OCI-LY3 (cell line): ENCODE measurements around the gene NIPAL3.
A peak's percentile ranks its signal among the peaks of the same experiment; 100 is the strongest.

Experiments
- H2AFZ ChIP-seq: fragments of 200-600, 300-600 bp; shearing (Covaris generic); 2 replicates; pipeline ENCODE4 v1.6.0; 2014; ENCODE audit warnings: antibody characterized with exemption, low read depth, low read length
- H3K27ac ChIP-seq: fragments of 200-600, 300-600 bp; sonication (generic); 2 replicates; pipeline ENCODE4 v1.5.1; 2014; ENCODE audit warnings: mild to moderate bottlenecking, low read length, moderate library complexity, mixed read lengths
- H3K27me3 ChIP-seq: fragments of 200-600, 300-600 bp; sonication (generic); 2 replicates; pipeline ENCODE4 v1.6.1; 2014; ENCODE audit warnings: low read depth, low read length, mixed read lengths
- H3K36me3 ChIP-seq: fragments of 200-600, 300-600 bp; sonication (generic); replicated peaks from 2 replicates; pipeline ENCODE3; 2014; ENCODE audit warnings: low read depth, low read length, mixed read lengths
- H3K4me1 ChIP-seq: fragments of 300-600, 200-600 bp; sonication (generic); 2 replicates; pipeline ENCODE4 v1.6.1; 2014; ENCODE audit warnings: low read length, mixed read lengths
- H3K4me2 ChIP-seq: fragments of 200-600, 300-600 bp; sonication (generic); 2 replicates; pipeline ENCODE4 v1.6.1; 2014; ENCODE audit warnings: low read length, mixed read lengths
- H3K4me3 ChIP-seq: fragments of 300-600, 200-600 bp; sonication (generic); 2 replicates; pipeline ENCODE4 v1.5.1; 2014; ENCODE audit warnings: antibody characterized with exemption, mild to moderate bottlenecking, low read length, moderate library complexity
- H3K79me2 ChIP-seq: fragments of 300-600, 200-600 bp; shearing (Covaris generic); 2 replicates; pipeline ENCODE4 v1.6.1; 2014; ENCODE audit warnings: mild to moderate bottlenecking, low read length, mixed read lengths
- H3K9ac ChIP-seq: fragments of 300-600, 200-600 bp; shearing (Covaris generic); 2 replicates; pipeline ENCODE4 v1.6.0; 2014; ENCODE audit warnings: mild to moderate bottlenecking, low read length, moderate library complexity
- H3K9me3 ChIP-seq: fragments of 200-600, 300-600 bp; shearing (Covaris generic); 2 replicates; pipeline ENCODE4 v1.6.1; 2014; ENCODE audit warnings: low read length, mixed read lengths; ENCODE audit not compliant: insufficient read depth
- H4K20me1 ChIP-seq: fragments of 200-600, 300-600 bp; sonication (generic); 2 replicates; pipeline ENCODE4 v1.6.1; 2016; ENCODE audit warnings: low read length, mixed read lengths; ENCODE audit not compliant: insufficient read depth
- EZH2phosphoT487 ChIP-seq: fragments of 200-600 bp; shearing (Covaris generic); IDR thresholded peaks from 2 replicates; pipeline ENCODE4 v1.6.1; 2018; ENCODE audit warnings: antibody characterized with exemption, mixed run types, low read depth
- TF ChIP-seq, protein P1 (sequence below): fragments of 200-600, 300-600 bp; sonication (generic); IDR thresholded peaks from 2 replicates; pipeline ENCODE4 v1.5.1; 2014; ENCODE audit warnings: antibody characterized with exemption, low read length, low read depth

Gene NIPAL3

GRCh38 chr1:24373044-24373443 is 42.6 kb upstream of the NIPAL3 start:
- Histone ChIP-seq H3K27ac (0 out of 2 replicates have a peak overlapping the region, but pooled peaks have one; percentile 21), H3K4me2 (peak overlapping the region; percentile 46), H3K36me3 (no peaks in the 10 kb centered on the region), H3K9ac (no peak overlapping the region; the same call in 1 of the 2 replicates), H3K9me3 (no peaks in the 10 kb centered on the region), H2AFZ (peak overlapping the region; percentile 46; the same call in 1 of the 2 replicates), H3K79me2 (no peaks in the 10 kb centered on the region), H3K27me3 (no peaks in the 10 kb centered on the region), H4K20me1 (no peaks in the 10 kb centered on the region), H3K4me1 (peaks cover 17% of the 10 kb centered on the region), H3K4me3 (no peak overlapping the region)
- no peak for TF ChIP-seq EZH2phosphoT487
- TF ChIP-seq, protein P1, sequence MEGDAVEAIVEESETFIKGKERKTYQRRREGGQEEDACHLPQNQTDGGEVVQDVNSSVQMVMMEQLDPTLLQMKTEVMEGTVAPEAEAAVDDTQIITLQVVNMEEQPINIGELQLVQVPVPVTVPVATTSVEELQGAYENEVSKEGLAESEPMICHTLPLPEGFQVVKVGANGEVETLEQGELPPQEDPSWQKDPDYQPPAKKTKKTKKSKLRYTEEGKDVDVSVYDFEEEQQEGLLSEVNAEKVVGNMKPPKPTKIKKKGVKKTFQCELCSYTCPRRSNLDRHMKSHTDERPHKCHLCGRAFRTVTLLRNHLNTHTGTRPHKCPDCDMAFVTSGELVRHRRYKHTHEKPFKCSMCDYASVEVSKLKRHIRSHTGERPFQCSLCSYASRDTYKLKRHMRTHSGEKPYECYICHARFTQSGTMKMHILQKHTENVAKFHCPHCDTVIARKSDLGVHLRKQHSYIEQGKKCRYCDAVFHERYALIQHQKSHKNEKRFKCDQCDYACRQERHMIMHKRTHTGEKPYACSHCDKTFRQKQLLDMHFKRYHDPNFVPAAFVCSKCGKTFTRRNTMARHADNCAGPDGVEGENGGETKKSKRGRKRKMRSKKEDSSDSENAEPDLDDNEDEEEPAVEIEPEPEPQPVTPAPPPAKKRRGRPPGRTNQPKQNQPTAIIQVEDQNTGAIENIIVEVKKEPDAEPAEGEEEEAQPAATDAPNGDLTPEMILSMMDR: no peak

- Histone ChIP-seq H3K36me3 (no peaks in the 10 kb centered on the region), H3K4me3 (no peak overlapping the region), H3K4me1 (peaks cover 17% of the 10 kb centered on the region), H4K20me1 (no peaks in the 10 kb centered on the region), H2AFZ (no peak overlapping the region), H3K79me2 (no peaks in the 10 kb centered on the region), H3K27ac (0 out of 2 replicates have a peak overlapping the region, but pooled peaks have one; percentile 21), H3K9ac (no peak overlapping the region), H3K27me3 (no peaks in the 10 kb centered on the region), H3K9me3 (no peaks in the 10 kb centered on the region), H3K4me2 (0 out of 2 replicates have a peak overlapping the region, but pooled peaks have one; percentile 46)
- TF ChIP-seq, protein P1: no peak
- TF ChIP-seq EZH2phosphoT487: no peak
These were observed 41.9 kb upstream of the NIPAL3 start for GRCh38 chr1:24373710-24374109.

GRCh38 chr1:24374891-24375786 is 40.5 kb upstream of the NIPAL3 start:
- no peak overlapping the region for H3K27ac ChIP-seq
- H3K4me2 ChIP-seq: no peak overlapping the region

More at GRCh38 chr1:24374891-24375786, 40.5 kb upstream of the NIPAL3 start:
- Histone ChIP-seq H3K4me3 (no peak overlapping the region), H3K79me2 (no peaks in the 10 kb centered on the region), H3K36me3 (no peaks in the 10 kb centered on the region), H4K20me1 (no peaks in the 10 kb centered on the region), H3K9ac (no peak overlapping the region), H3K9me3 (no peaks in the 10 kb centered on the region), H3K4me1 (peaks cover 17% of the 10 kb centered on the region), H2AFZ (no peak overlapping the region), H3K27me3 (no peaks in the 10 kb centered on the region)
- TF ChIP-seq, protein P1: no peak
- TF ChIP-seq EZH2phosphoT487: no peak
